ENCODE results near the gene PDSS2. TPM values are rescaled to one million over a fixed set of nuclear protein-coding genes. Genes with fewer than 3 reads are reported as not detected.

Gene PDSS2, protein sequence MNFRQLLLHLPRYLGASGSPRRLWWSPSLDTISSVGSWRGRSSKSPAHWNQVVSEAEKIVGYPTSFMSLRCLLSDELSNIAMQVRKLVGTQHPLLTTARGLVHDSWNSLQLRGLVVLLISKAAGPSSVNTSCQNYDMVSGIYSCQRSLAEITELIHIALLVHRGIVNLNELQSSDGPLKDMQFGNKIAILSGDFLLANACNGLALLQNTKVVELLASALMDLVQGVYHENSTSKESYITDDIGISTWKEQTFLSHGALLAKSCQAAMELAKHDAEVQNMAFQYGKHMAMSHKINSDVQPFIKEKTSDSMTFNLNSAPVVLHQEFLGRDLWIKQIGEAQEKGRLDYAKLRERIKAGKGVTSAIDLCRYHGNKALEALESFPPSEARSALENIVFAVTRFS
- total RNA-seq = 10.1 to 13.1 TPM (median 10.4 TPM) in 3 replicates
- long read RNA-seq, transcript PDSS2-202 (8 exons, 3,540 nt) = major isoform, 9 of 14 reads
- long read RNA-seq, partial matches to known transcripts = 2 of 14 reads
- long read RNA-seq, other reads (novel, unspliced or antisense) = 1 of 14 reads

DNA sequence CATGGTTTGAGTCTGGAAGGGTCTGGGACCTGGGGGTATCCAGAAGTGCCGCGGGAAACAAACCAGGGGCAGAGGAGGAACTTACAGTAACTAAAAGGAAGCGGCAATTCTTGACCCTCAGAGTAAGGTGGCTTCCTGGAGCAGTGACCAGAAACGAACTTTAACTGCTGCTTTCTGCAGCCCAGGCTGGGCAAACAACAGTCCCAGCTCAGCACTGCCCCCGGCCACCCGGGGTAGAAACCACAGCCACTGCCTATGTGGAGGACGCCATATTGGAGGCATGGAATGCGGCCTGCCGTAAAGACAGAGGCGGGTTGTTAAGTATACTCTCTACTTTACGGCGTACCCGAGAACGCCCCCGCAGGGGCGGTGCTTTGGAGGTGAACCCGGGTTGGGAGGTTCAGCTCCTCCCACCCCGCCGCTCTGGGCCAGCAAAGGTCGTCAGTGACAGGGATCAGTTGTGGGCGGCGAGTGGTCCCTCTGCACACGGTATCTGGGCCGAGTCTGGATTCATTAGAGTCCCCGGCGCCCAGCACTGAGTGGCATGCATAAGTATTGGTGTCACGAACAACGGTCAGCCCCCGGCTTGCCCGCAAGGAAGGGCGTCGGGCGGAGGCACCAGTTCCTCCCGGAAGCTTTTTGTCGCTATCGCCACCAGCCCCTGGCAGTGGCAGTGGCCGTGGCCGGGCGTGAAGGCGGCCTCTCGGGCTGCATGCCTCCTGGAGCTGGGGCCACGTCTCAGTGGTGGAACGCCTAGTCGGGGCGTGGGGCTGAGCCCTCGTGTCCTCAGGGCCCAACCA, at the start of gene PDSS2:
TSS of gene PDSS2 (minus strand) at position 282 of the 800 bp plus-strand sequence. CDS start at position 3, 279 bp downstream.
- Mint-ChIP-seq H3K27ac (ENCODE audit: unreplicated experiment) (peak within 1 kb of the TSS; percentile 96), H3K27me3 (ENCODE audit: low read depth) (no peaks in the 10 kb centered on the region), H3K4me1 (ENCODE audit: low read depth) (peaks cover 9% of the 10 kb centered on the region), H3K36me3 (ENCODE audit: low read depth) (no peaks in the 10 kb centered on the region), H3K4me3 (ENCODE audit: unreplicated experiment) (peak within 1 kb of the TSS; percentile 96), H3K9me3 (ENCODE audit: low read depth) (no peaks in the 10 kb centered on the region)
- DNase-seq (ENCODE audit: low spot score) = peak; percentile 98
- TF ChIP-seq, protein P1, sequence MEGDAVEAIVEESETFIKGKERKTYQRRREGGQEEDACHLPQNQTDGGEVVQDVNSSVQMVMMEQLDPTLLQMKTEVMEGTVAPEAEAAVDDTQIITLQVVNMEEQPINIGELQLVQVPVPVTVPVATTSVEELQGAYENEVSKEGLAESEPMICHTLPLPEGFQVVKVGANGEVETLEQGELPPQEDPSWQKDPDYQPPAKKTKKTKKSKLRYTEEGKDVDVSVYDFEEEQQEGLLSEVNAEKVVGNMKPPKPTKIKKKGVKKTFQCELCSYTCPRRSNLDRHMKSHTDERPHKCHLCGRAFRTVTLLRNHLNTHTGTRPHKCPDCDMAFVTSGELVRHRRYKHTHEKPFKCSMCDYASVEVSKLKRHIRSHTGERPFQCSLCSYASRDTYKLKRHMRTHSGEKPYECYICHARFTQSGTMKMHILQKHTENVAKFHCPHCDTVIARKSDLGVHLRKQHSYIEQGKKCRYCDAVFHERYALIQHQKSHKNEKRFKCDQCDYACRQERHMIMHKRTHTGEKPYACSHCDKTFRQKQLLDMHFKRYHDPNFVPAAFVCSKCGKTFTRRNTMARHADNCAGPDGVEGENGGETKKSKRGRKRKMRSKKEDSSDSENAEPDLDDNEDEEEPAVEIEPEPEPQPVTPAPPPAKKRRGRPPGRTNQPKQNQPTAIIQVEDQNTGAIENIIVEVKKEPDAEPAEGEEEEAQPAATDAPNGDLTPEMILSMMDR (IDR thresholded peaks at IDR 0.05) = peak; percentile 82

DNA sequence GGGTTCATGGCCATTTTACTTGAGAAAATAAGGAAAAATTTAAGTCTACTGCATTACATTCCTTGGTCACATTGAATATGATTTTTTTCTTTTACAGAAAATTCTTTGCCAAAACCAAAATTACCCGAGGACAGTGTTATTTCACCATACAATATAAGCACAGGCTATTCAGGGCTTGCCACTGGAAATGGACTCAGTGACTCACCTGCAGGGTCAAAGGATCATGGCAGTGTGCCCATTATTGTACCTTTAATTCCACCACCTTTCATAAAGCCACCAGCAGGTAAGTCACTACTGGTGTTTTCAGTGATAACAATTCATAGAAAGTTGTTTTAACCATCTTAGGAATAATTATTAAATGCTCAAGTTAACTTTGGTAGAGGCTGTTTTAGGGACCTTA, 46.8 kb upstream of the PDSS2 start:
- DNase-seq (ENCODE audit: low spot score) = no peak
- Mint-ChIP-seq H3K27ac (ENCODE audit: unreplicated experiment) (no peak overlapping the region), H3K4me3 (ENCODE audit: unreplicated experiment) (no peak overlapping the region), H3K36me3 (ENCODE audit: low read depth) (no peaks in the 10 kb centered on the region), H3K27me3 (ENCODE audit: low read depth) (no peaks in the 10 kb centered on the region), H3K4me1 (ENCODE audit: low read depth) (peaks cover 15% of the 10 kb centered on the region), H3K9me3 (ENCODE audit: low read depth) (no peaks in the 10 kb centered on the region)
- TF ChIP-seq, protein P1 (IDR thresholded peaks at IDR 0.05) = no peak

DNA sequence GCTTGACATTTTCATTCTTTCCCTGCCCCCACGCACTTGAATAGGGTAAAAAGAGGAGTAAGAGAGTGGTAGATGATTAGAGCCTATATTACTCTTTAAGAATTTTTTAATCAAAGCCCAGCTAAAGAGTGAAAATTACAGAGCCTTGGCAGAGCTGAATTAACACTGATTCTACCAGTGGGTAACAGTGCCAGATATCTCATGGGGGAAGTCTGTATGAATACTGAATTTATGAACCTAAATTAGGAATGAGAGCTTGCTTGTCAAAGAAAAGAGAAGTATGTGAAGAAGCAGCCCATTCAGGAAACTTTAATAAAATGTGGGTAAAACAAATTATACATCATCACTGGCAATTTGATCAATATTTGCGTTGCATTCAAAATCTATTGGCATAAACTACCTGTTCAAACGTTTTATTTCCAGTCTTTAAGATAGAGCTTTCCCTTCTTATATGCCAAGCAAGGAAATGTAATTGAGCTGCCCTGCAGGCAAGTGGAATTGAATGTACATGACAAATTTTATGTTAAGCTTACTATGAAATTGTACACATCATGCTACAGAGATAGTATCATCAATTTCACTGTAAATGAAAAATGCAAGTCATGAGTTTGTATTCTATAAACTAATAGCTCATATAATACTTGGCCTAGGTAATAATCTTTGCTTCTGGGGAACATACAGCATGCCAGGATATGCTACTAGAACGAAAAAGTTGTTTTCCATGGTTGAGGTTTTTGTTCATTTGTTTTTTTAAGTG, 45.1 kb upstream of the PDSS2 start:
- DNase-seq (ENCODE audit: low spot score) = no peak
- Mint-ChIP-seq H3K9me3 (ENCODE audit: low read depth) (no peaks in the 10 kb centered on the region), H3K27me3 (ENCODE audit: low read depth) (no peaks in the 10 kb centered on the region), H3K27ac (ENCODE audit: unreplicated experiment) (no peak overlapping the region), H3K4me1 (ENCODE audit: low read depth) (peaks cover 3% of the 10 kb centered on the region), H3K36me3 (ENCODE audit: low read depth) (no peaks in the 10 kb centered on the region), H3K4me3 (ENCODE audit: unreplicated experiment) (no peak overlapping the region)
- TF ChIP-seq, protein P1 (IDR thresholded peaks at IDR 0.05) = no peak

DNA sequence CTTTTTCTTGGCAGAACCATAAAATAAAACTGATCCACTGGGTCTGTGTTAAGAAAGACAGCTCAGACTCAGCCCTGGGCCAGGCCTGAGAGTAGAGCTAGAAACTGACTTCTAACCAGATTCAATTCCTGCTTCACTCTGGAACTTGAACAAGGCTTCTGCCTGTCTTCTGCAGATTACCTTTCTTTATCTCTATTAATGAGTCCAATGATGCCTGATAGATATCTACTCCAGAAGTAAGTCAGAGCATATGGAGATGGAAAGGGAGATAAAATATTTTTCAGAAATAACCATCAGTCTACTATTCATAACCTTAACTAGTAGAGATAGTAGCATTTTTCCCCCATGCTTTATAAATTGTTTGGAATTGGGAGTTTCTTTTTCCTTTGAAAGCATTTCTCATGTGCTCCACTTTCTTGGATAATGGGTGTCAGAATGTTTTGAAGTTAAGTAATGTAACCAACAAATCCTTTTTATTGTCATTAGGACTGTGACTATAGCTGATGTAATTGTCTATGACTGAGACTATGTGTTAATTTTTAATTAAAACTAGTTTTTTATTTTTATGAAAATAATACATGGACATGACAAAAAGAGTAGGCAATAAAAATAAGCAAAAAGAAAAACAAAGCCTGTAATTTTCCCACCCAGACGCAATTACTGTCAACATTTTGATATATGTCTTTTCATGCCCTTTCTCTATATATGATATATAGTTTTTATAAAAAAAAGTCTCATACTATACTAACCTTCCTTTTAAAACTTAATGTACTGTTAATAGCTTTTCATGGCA, 37.7 kb upstream of the PDSS2 start:
- TF ChIP-seq, protein P1 (IDR thresholded peaks at IDR 0.05) = no peak
- H3K4me3 Mint-ChIP-seq (ENCODE audit: unreplicated experiment) = no peak overlapping the region
- DNase-seq (ENCODE audit: low spot score) = no peak
- no peaks in the 10 kb centered on the region for H3K9me3 Mint-ChIP-seq (ENCODE audit: low read depth)
- no peak overlapping the region for H3K27ac Mint-ChIP-seq (ENCODE audit: unreplicated experiment)
- H3K36me3 Mint-ChIP-seq (ENCODE audit: low read depth) = no peaks in the 10 kb centered on the region
- H3K4me1 Mint-ChIP-seq (ENCODE audit: low read depth) = peaks cover 23% of the 10 kb centered on the region
- no peaks in the 10 kb centered on the region for H3K27me3 Mint-ChIP-seq (ENCODE audit: low read depth)

All from chondrocyte (in vitro differentiated cells).